Occipital lobe (tissue), 2 donors: ENCODE measurements around the gene FHIT. TPM values are rescaled to one million over a fixed set of nuclear protein-coding genes. Genes with fewer than 3 reads are reported as not detected.

ENCODE experiments used
- DNase-seq: peaks from one replicate; lab custom pipeline; 2025; lab: John Stamatoyannopoulos, UW
- total RNA-seq: library from RNA; depleted of rRNA; stranded (reverse); fragments of >200 nt; gene quantifications from one replicate; pipeline ENCODE4 v1.2.3, GENCODE V29; 2014

FHIT gene
- total RNA-seq, 1 donor from 2014 or later = 3.6 TPM

GRCh38 chr3:60065227-60065868, 1185.9 kb downstream of the FHIT start:
- DNase-seq = no peak

GRCh38 chr3:60064210-60065178, 1186.8 kb downstream of the FHIT start:
- DNase-seq = no peak

- DNase-seq = no peak
Measured at GRCh38 chr3:60056404-60056803, 1194.8 kb downstream of the FHIT start.

GRCh38 chr3:60055765-60056164, 1195.5 kb downstream of the FHIT start:
- DNase-seq = no peak

- DNase-seq = no peak
Measured at GRCh38 chr3:60053526-60054265, 1197.6 kb downstream of the FHIT start.

- DNase-seq = no peak
Measured at GRCh38 chr3:60048447-60048848, 1202.8 kb downstream of the FHIT start.

GRCh38 chr3:60047426-60048200, 1203.6 kb downstream of the FHIT start:
- DNase-seq = no peak

GRCh38 chr3:60046210-60046609, 1205.0 kb downstream of the FHIT start:
- no peak for DNase-seq

- no peak for DNase-seq
Measured at GRCh38 chr3:60045686-60046085, 1205.6 kb downstream of the FHIT start.

GRCh38 chr3:60036803-60037202, 1214.4 kb downstream of the FHIT start:
- DNase-seq = no peak

GRCh38 chr3:60033901-60034453, 1217.3 kb downstream of the FHIT start:
- DNase-seq = no peak

GRCh38 chr3:60030982-60031381, 1220.3 kb downstream of the FHIT start:
- no peak for DNase-seq

- DNase-seq = no peak
Measured at GRCh38 chr3:60028233-60028632, 1223.0 kb downstream of the FHIT start.

- DNase-seq = no peak
Measured at GRCh38 chr3:60027335-60027734, 1223.9 kb downstream of the FHIT start.

- no peak for DNase-seq
Measured at GRCh38 chr3:60025096-60026050, 1225.9 kb downstream of the FHIT start.

- no peak for DNase-seq
Measured at GRCh38 chr3:60024400-60024799, 1226.9 kb downstream of the FHIT start.

- no peak for DNase-seq
Measured at GRCh38 chr3:60023189-60023588, 1228.1 kb downstream of the FHIT start.

- DNase-seq = no peak
Measured at GRCh38 chr3:60017631-60018030, 1233.6 kb downstream of the FHIT start.

- no peak for DNase-seq
Measured at GRCh38 chr3:60015032-60015705, 1236.1 kb downstream of the FHIT start.
